Psoas muscle (tissue), 8 donors: ENCODE results near the gene TMEM151A. TPM values are rescaled to one million over a fixed set of nuclear protein-coding genes. Genes with fewer than 3 reads are reported as not detected.
A peak's percentile ranks its signal among the peaks of the same experiment; 100 is the strongest.

Experiments
- ATAC-seq, 4 donors: fragments of 200-7000 bp; cut with Tn5 transposase; one replicate each; pipeline ENCODE4 v1.9.1; 2020; ENCODE audit warnings: moderate library complexity in 3 of 4, mild to moderate bottlenecking in 2 of 4
- DNase-seq, 2 donors: peaks; one replicate each; pipeline ENCODE4 v3.0.0-alpha.2; 2020
- H3K27ac ChIP-seq: fragments of 200-600 bp; one replicate; pipeline ENCODE4 v1.8.0; 2022
- H3K27me3 ChIP-seq, 3 donors: fragments of 200-600 bp in 1 of 3; one replicate each; pipeline versions ENCODE4 v1.6.1 to v1.8.0; 2013 to 2022; ENCODE audit warnings: low read length in 2 of 3, mild to moderate bottlenecking in 2 of 3, moderate library complexity in 1 of 3; ENCODE audit not compliant: insufficient read depth in 3 of 3
- H3K36me3 ChIP-seq, 2 donors: fragments of 200-600 bp in 1 of 2; one replicate each; pipeline versions ENCODE4 v1.6.1 to v1.8.0; 2013 to 2022; ENCODE audit warnings: low read depth in 1 of 2, mild to moderate bottlenecking in 1 of 2, moderate library complexity in 1 of 2; ENCODE audit not compliant: insufficient read depth in 1 of 2
- H3K4me1 ChIP-seq: fragments of 200-600 bp; one replicate; pipeline ENCODE4 v1.8.0; 2022
- H3K4me3 ChIP-seq: fragments of 200-600 bp; one replicate; pipeline ENCODE4 v1.8.0; 2022; ENCODE audit warnings: mild to moderate bottlenecking
- H3K9me3 ChIP-seq: fragments of 200-600 bp; one replicate; pipeline ENCODE4 v1.8.0; 2022
- WGBS, 3 donors: extraction: QIAGEN DNeasy Blood & Tissue Kit; methylation state at CpG; one replicate each; pipeline versions ENCODE4 v1.1.6 to v1.1.7; 2013; 5-methylcytosine and 5-hydroxymethylcytosine counted together
- intact Hi-C, 2 donors: fragments of 100-400 bp; cut with DNase I; formaldehyde crosslinking; loops; one replicate each; pipeline versions ENCODE4 v1.11.0 to v1.14.2; 2022
- polyA plus RNA-seq, 3 donors: library from polyadenylated mRNA; stranded (reverse); fragments of 200-250 nt; gene quantifications; one replicate each; pipeline ENCODE4 v1.2.3, GENCODE V29; 2013
- total RNA-seq, 4 donors: library from RNA; stranded (reverse); fragmentation: NEBNext Ultra II Directional in 2 of 4; extraction: Animal tissue kit (Norgen Biotek cat#: 25700) in 2 of 4; gene quantifications; one replicate each; pipeline versions ENCODE4 v1.2.1 to v1.2.4, GENCODE V29; 2021 to 2023
- TF ChIP-seq, protein P1 (sequence below): fragments of 200-600 bp; IDR thresholded peaks from one replicate; pipeline ENCODE4 v1.8.0; 2022; ENCODE audit warnings: antibody characterized with exemption
- donor health status: healthy with polysubstance abuse.
- donor health status: DM: no; HTN: no; CAD: no; lungs with moderate emphysema.
- donor health status: Bipolar disorder and iron deficiency.
- donor health status: healthy.
- donor health status: DM: yes; HTN: yes; CAD: no.
- donor health status: DM: no; HTN: no; CAD: no.
- donor health status: DM: no; HTN: no; CAD: no.
- donor health status: DM: yes; HTN: yes; CAD: no.

TMEM151A gene
- total and polyA plus RNA-seq, 7 donors: 0.04 to 0.05 TPM; not detected in 5

DNA sequence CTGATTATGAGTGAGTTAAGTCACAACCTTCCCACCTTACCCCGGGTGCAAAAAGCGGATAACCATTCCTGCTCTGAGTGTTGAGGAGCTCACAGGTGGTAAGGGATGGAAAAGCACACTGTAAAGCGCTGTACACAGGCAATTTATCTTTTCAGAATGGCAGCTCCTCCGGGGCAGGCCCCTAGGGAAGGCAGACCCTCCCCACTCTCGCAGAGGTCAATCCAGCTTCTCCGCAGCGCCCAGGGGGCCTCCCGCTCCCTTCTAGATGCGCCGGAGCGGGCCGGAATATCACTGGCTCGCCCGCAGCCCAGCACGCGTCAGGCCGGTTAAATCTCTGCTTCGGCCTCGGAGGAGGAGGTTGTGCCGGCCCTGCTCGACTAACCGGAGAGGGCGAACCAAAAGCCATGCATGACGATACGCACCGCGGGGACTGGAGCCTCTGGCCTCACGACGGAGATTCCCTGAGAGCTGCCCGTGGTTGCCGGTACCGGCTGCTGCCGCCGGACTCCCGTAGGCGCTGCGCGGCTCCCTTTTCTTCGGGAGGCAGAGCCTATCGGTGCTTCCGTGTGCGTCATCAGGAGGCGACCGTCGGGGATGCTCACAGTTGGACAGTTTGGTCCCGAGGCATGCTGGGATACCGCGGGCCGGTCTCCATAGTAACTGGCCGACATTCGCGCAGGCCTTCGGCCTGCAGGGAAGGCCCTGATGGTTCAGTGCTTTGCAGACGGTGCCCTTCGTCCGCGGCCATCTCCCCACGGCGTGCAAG lies 53.0 kb downstream of the TMEM151A start, which contains the start of gene BRMS1:
Gene BRMS1 (minus strand): TSS at position 555 of the 766 bp plus-strand sequence. CDS start 2,870 bp downstream, outside the sequence.
- ATAC-seq (peak; percentile 84 to 88 (median 87)), DNase-seq (peak; percentile 99)
- H3K27me3 ChIP-seq: no peaks in the 10 kb centered on the region
- peak within 1 kb of the TSS; percentile 94 for H3K4me3 ChIP-seq
- intact Hi-C loops: loop anchor here in 1 of 2 donors (5.0 kb wide), 1 partner anchor 43 kb away; no protein-coding TSS in a partner anchor
- H3K4me1 ChIP-seq: peaks cover 27% of the 10 kb centered on the region
- H3K27ac ChIP-seq: peak within 1 kb of the TSS; percentile 87
- H3K9me3 ChIP-seq: no peaks in the 10 kb centered on the region
- H3K36me3 ChIP-seq: peaks cover 0 to 30% of the 10 kb centered on the region in 2 donors
- TF ChIP-seq, protein P1, sequence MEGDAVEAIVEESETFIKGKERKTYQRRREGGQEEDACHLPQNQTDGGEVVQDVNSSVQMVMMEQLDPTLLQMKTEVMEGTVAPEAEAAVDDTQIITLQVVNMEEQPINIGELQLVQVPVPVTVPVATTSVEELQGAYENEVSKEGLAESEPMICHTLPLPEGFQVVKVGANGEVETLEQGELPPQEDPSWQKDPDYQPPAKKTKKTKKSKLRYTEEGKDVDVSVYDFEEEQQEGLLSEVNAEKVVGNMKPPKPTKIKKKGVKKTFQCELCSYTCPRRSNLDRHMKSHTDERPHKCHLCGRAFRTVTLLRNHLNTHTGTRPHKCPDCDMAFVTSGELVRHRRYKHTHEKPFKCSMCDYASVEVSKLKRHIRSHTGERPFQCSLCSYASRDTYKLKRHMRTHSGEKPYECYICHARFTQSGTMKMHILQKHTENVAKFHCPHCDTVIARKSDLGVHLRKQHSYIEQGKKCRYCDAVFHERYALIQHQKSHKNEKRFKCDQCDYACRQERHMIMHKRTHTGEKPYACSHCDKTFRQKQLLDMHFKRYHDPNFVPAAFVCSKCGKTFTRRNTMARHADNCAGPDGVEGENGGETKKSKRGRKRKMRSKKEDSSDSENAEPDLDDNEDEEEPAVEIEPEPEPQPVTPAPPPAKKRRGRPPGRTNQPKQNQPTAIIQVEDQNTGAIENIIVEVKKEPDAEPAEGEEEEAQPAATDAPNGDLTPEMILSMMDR: peak; percentile 28
- WGBS, 3 donors: 0% methylated on average over 54 to 59 of the region's 59 CpGs

DNA sequence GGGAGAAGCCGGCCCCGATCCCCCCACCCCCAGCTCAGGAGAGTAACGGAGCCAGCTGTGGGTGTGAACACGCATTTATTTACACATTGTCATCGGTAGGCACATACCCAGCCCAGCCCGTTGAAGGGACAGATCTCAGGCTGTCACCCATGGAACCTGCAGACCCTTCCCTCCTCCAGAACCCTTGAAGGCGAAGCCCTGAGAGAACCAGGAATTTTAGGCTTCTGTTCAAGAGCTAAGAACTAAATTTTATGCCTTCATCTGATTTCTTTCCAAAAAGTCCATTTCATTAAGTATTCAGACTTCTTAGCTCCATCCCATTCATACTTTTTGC lies 53.6 kb downstream of the TMEM151A start:
- Histone ChIP-seq H3K27ac (peak overlapping the region; percentile 87), H3K27me3 (no peaks in the 10 kb centered on the region), H3K36me3 (peaks cover 0 to 25% of the 10 kb centered on the region in 2 donors), H3K4me1 (peaks cover 27% of the 10 kb centered on the region), H3K9me3 (no peaks in the 10 kb centered on the region), H3K4me3 (peak overlapping the region; percentile 94)
- DNase-seq (no peak), ATAC-seq (peak in 3 of 4 donors; percentile 1 to 20 (median 4))
- intact Hi-C loops: loop anchor here in 1 of 2 donors (5.0 kb wide), 1 partner anchor 42 kb away; no protein-coding TSS in a partner anchor
- TF ChIP-seq, protein P1: no peak
- 1 to 5% (median 3%) methylated on average over 7 of the region's 7 CpGs for WGBS, 3 donors

Other genes starting within 250 kb of the TMEM151A start
- gene GAL3ST3, start 242.7 kb upstream of the TMEM151A start, total RNA-seq: under 1 TPM in 1 of 4 donors, not detected in 3; 0.36 TPM
- under 1 TPM in 1 of 3 donors, not detected in 2; 0.03 TPM for gene GAL3ST3, start 242.7 kb upstream of the TMEM151A start, polyA plus RNA-seq
- 100 to 1,000 TPM in 1 of 4 donors, 10 to 100 TPM in 3; 62.8 to 114 (median 86.4) TPM for gene SF3B2, start 239.5 kb upstream of the TMEM151A start, total RNA-seq
- gene SF3B2, start 239.5 kb upstream of the TMEM151A start, polyA plus RNA-seq: 100 to 1,000 TPM in 2 of 3 donors, 10 to 100 TPM in 1; 66.2 to 135 (median 114) TPM
- gene PACS1, start 221.6 kb upstream of the TMEM151A start, total RNA-seq: 10 to 100 TPM; 16.3 to 27.8 (median 24.9) TPM
- gene PACS1, start 221.6 kb upstream of the TMEM151A start, polyA plus RNA-seq: 10 to 100 TPM in 1 of 3 donors, 1 to 10 TPM in 2; 7.4 to 16.0 (median 9.0) TPM
- gene KLC2, start 34.2 kb upstream of the TMEM151A start, total RNA-seq: 10 to 100 TPM; 39.3 to 62.5 (median 54.4) TPM
- 100 to 1,000 TPM in 1 of 3 donors, 10 to 100 TPM in 2; 30.4 to 124 (median 41.5) TPM for gene KLC2, start 34.2 kb upstream of the TMEM151A start, polyA plus RNA-seq
- gene RAB1B, start 23.3 kb upstream of the TMEM151A start, total RNA-seq: 100 to 1,000 TPM; 120 to 146 (median 129) TPM
- gene RAB1B, start 23.3 kb upstream of the TMEM151A start, polyA plus RNA-seq: 100 to 1,000 TPM; 121 to 163 (median 130) TPM
- gene CNIH2, start 13.7 kb upstream of the TMEM151A start, total RNA-seq: not detected
- gene CNIH2, start 13.7 kb upstream of the TMEM151A start, polyA plus RNA-seq: under 1 TPM in 1 of 3 donors, not detected in 2; 0.05 TPM
- gene YIF1A, start 2.8 kb upstream of the TMEM151A start, total RNA-seq: 10 to 100 TPM; 70.1 to 90.4 (median 78.6) TPM
- gene YIF1A, start 2.8 kb upstream of the TMEM151A start, polyA plus RNA-seq: 100 to 1,000 TPM in 1 of 3 donors, 10 to 100 TPM in 2; 87.4 to 161 (median 96.1) TPM
- gene CD248, start 25.1 kb downstream of the TMEM151A start, total RNA-seq: 10 to 100 TPM in 1 of 4 donors, 1 to 10 TPM in 3; 7.3 to 10.7 (median 9.1) TPM
- gene CD248, start 25.1 kb downstream of the TMEM151A start, polyA plus RNA-seq: 1 to 10 TPM; 2.9 to 8.9 (median 5.5) TPM
- 1 to 10 TPM; 3.9 to 6.9 (median 6.1) TPM for gene RIN1, start 44.5 kb downstream of the TMEM151A start, total RNA-seq
- 10 to 100 TPM in 1 of 3 donors, 1 to 10 TPM in 2; 1.2 to 38.0 (median 2.0) TPM for gene RIN1, start 44.5 kb downstream of the TMEM151A start, polyA plus RNA-seq
- 10 to 100 TPM; 12.6 to 33.8 (median 19.9) TPM for gene BRMS1, start 53.2 kb downstream of the TMEM151A start, total RNA-seq
- gene BRMS1, start 53.2 kb downstream of the TMEM151A start, polyA plus RNA-seq: 100 to 1,000 TPM in 1 of 3 donors, 10 to 100 TPM in 2; 55.9 to 152 (median 91.3) TPM
- gene B4GAT1, start 55.7 kb downstream of the TMEM151A start, total RNA-seq: 10 to 100 TPM; 17.0 to 21.0 (median 18.4) TPM
- gene B4GAT1, start 55.7 kb downstream of the TMEM151A start, polyA plus RNA-seq: 10 to 100 TPM; 12.6 to 50.3 (median 24.5) TPM
- gene SLC29A2, start 79.9 kb downstream of the TMEM151A start, total RNA-seq: 10 to 100 TPM; 14.9 to 94.1 (median 51.0) TPM
- 10 to 100 TPM; 14.9 to 84.5 (median 69.5) TPM for gene SLC29A2, start 79.9 kb downstream of the TMEM151A start, polyA plus RNA-seq
- not detected for gene NPAS4, start 129.1 kb downstream of the TMEM151A start, total RNA-seq
- under 1 TPM in 1 of 3 donors, not detected in 2; 0.05 TPM for gene NPAS4, start 129.1 kb downstream of the TMEM151A start, polyA plus RNA-seq
- 10 to 100 TPM; 37.0 to 57.4 (median 48.7) TPM for gene MRPL11, start 147.0 kb downstream of the TMEM151A start, total RNA-seq
- gene MRPL11, start 147.0 kb downstream of the TMEM151A start, polyA plus RNA-seq: 10 to 100 TPM; 60.4 to 60.9 (median 60.7) TPM
- 10 to 100 TPM in 2 of 4 donors, 1 to 10 TPM in 2; 5.3 to 22.5 (median 11.4) TPM for gene PELI3, start 175.0 kb downstream of the TMEM151A start, total RNA-seq
- gene PELI3, start 175.0 kb downstream of the TMEM151A start, polyA plus RNA-seq: 10 to 100 TPM in 2 of 3 donors, 1 to 10 TPM in 1; 3.1 to 46.8 (median 14.4) TPM
- 10 to 100 TPM; 24.0 to 44.4 (median 29.8) TPM for gene DPP3, start 188.5 kb downstream of the TMEM151A start, total RNA-seq
- 10 to 100 TPM; 30.7 to 58.7 (median 57.9) TPM for gene DPP3, start 188.5 kb downstream of the TMEM151A start, polyA plus RNA-seq
- 10 to 100 TPM in 3 of 4 donors, 1 to 10 TPM in 1; 8.4 to 15.3 (median 12.1) TPM for gene BBS1, start 218.7 kb downstream of the TMEM151A start, total RNA-seq
- 10 to 100 TPM in 1 of 3 donors, 1 to 10 TPM in 2; 4.4 to 13.8 (median 5.0) TPM for gene BBS1, start 218.7 kb downstream of the TMEM151A start, polyA plus RNA-seq